GM23338 (cell line): ENCODE data around the gene CDH5. TPM values are rescaled to one million over a fixed set of nuclear protein-coding genes. Genes with fewer than 3 reads are reported as not detected.

Experiments
- ATAC-seq: fragments of 200-7000 bp; cut with Tn5 transposase; 3 replicates; pipeline ENCODE4 v1.9.1; 2020
- DNase-seq: peaks from one replicate; pipeline ENCODE4 v3.0.0-alpha.2; 2015; ENCODE audit warnings: low spot score
- H2AFZ ChIP-seq: fragments of 200-600 bp; sonication (generic); 2 replicates; pipeline ENCODE4 v1.8.0; 2016; ENCODE audit warnings: antibody characterized with exemption, mild to moderate bottlenecking, moderate library complexity
- H3F3A ChIP-seq: fragments of 200-600 bp; sonication (generic); replicated peaks from 2 replicates; pipeline ENCODE4 v1.8.0; 2017; ENCODE audit warnings: antibody characterized with exemption, mixed run types, low read depth
- H3K27ac ChIP-seq: fragments of 200-600 bp; sonication (generic); 2 replicates; pipeline ENCODE4 v1.6.1; 2016; ENCODE audit warnings: low read depth
- H3K27me3 ChIP-seq: fragments of 200-600 bp; sonication (generic); 2 replicates; pipeline ENCODE4 v1.8.0; 2016; ENCODE audit warnings: mild to moderate bottlenecking, mixed run types, moderate library complexity; ENCODE audit not compliant: insufficient read depth
- H3K36me3 ChIP-seq: fragments of 200-600 bp; sonication (generic); 2 replicates; pipeline ENCODE4 v1.8.0; 2016; ENCODE audit warnings: mild to moderate bottlenecking; ENCODE audit not compliant: insufficient read depth
- H3K4me1 ChIP-seq: fragments of 200-600 bp; sonication (generic); 2 replicates; pipeline ENCODE4 v1.8.0; 2016; ENCODE audit warnings: mild to moderate bottlenecking, moderate library complexity; ENCODE audit not compliant: insufficient read depth
- H3K4me2 ChIP-seq: fragments of 200-600 bp; sonication (generic); 2 replicates; pipeline ENCODE4 v1.7.1; 2017; ENCODE audit warnings: mixed run types
- H3K4me3 ChIP-seq: fragments of 200-600 bp; sonication (generic); 2 replicates; pipeline ENCODE4 v1.6.1; 2016; ENCODE audit warnings: mixed run types
- H3K79me2 ChIP-seq: fragments of 200-600 bp; sonication (generic); replicated peaks from 2 replicates; pipeline ENCODE4 v1.8.0; 2017; ENCODE audit warnings: mild to moderate bottlenecking; ENCODE audit not compliant: insufficient read depth
- H3K9me2 ChIP-seq: fragments of 200-600 bp; sonication (generic); 2 replicates; pipeline ENCODE4 v1.8.0; 2017; ENCODE audit not compliant: insufficient read depth
- H4K20me1 ChIP-seq: fragments of 200-600 bp; sonication (generic); replicated peaks from 2 replicates; pipeline ENCODE4 v1.8.0; 2017; ENCODE audit warnings: mild to moderate bottlenecking; ENCODE audit not compliant: insufficient read depth
- H3K27ac Mint-ChIP-seq: 2 replicates; pipeline ENCODE4 v1.8.0; 2020; ENCODE audit warnings: inconsistent platforms, mild to moderate bottlenecking, moderate library complexity, mixed read lengths
- H3K27me3 Mint-ChIP-seq: 3 replicates; pipeline ENCODE4 v1.8.0; 2022; ENCODE audit warnings: low read depth, mild to moderate bottlenecking, moderate library complexity, mixed read lengths, inconsistent platforms; ENCODE audit not compliant: insufficient read depth, poor library complexity
- H3K36me3 Mint-ChIP-seq: 3 replicates; pipeline ENCODE4 v1.8.0; 2021; ENCODE audit warnings: low read depth, mild to moderate bottlenecking, inconsistent platforms, moderate library complexity, mixed read lengths
- H3K4me1 Mint-ChIP-seq: 3 replicates; pipeline ENCODE4 v1.8.0; 2020; ENCODE audit warnings: mild to moderate bottlenecking, inconsistent platforms, mixed read lengths
- H3K4me3 Mint-ChIP-seq: 3 replicates; pipeline ENCODE4 v1.8.0; 2021; ENCODE audit warnings: moderate library complexity, mild to moderate bottlenecking, inconsistent platforms, mixed read lengths
- H3K9me3 Mint-ChIP-seq: 3 replicates; pipeline ENCODE4 v1.8.0; 2020; ENCODE audit warnings: moderate library complexity, mild to moderate bottlenecking, inconsistent platforms, mixed read lengths
- CREB1 ChIP-seq: fragments of 250-450 bp; sonication (Bioruptor Pico); IDR thresholded peaks from 2 replicates; pipeline ENCODE4 v1.5.0; 2020; ENCODE audit warnings: low read depth, mild to moderate bottlenecking, moderate library complexity
- EZH2phosphoT487 ChIP-seq: fragments of 200-600 bp; sonication (generic); IDR thresholded peaks from one replicate; pipeline ENCODE4 v1.8.1; 2018; ENCODE audit warnings: antibody characterized with exemption; ENCODE audit not compliant: unreplicated experiment
- JUNB ChIP-seq: IDR thresholded peaks from one replicate; pipeline ENCODE4 v1.6.1; 2016; ENCODE audit warnings: antibody characterized with exemption; ENCODE audit not compliant: unreplicated experiment
- NANOG ChIP-seq: IDR thresholded peaks from 2 replicates; pipeline ENCODE4 v1.6.1; 2016; ENCODE audit warnings: antibody characterized with exemption, borderline replicate concordance
- POLR2AphosphoS5 ChIP-seq: IDR thresholded peaks from 2 replicates; pipeline ENCODE4 v1.6.1; 2016; ENCODE audit warnings: antibody characterized with exemption, low read depth
- ZNF114 ChIP-seq: fragments of 250-450 bp; sonication (Bioruptor Pico); IDR thresholded peaks from 2 replicates; pipeline ENCODE4 v1.5.0; 2020; ENCODE audit warnings: mild to moderate bottlenecking, moderate library complexity
- ZNF331 ChIP-seq: fragments of 250-450 bp; sonication (Bioruptor Pico); IDR thresholded peaks from 2 replicates; pipeline ENCODE4 v1.5.0; 2020; ENCODE audit warnings: low read depth, mild to moderate bottlenecking, moderate library complexity
- polyA plus RNA-seq: library from polyadenylated mRNA; unstranded; fragments of >200 nt; fragmentation: Nextera tagmentation; extraction: Ambion mirVana; gene quantifications from 2 replicates; pipeline ENCODE4 v1.2.1, GENCODE V29; 2016
- total RNA-seq: library from RNA; depleted of rRNA; stranded (reverse); fragments of >200 nt; shearing (Covaris generic); gene quantifications from 2 replicates; pipeline ENCODE4 v1.2.3, GENCODE V29; 2014
- TF ChIP-seq, protein P1 (sequence below): IDR thresholded peaks from one replicate; pipeline ENCODE4 v1.6.1; 2018; ENCODE audit warnings: antibody characterized with exemption; ENCODE audit not compliant: unreplicated experiment
- TF ChIP-seq, protein P2 (sequence below), 2 experiments: fragments of 200-600 bp in 1 of 2; sonication (generic) in 1 of 2; conservative IDR thresholded peaks; 2 replicates each; pipeline versions ENCODE4 v1.5.1 to v1.6.1; 2016 to 2017; ENCODE audit warnings: antibody characterized with exemption in 2 of 2, low read depth in 2 of 2, mild to moderate bottlenecking in 2 of 2, moderate library complexity in 1 of 2
- TF ChIP-seq, protein P3 (sequence below): fragments of 250-450 bp; sonication (Bioruptor Pico); IDR thresholded peaks from 2 replicates; pipeline ENCODE4 v1.5.0; 2020; ENCODE audit warnings: mild to moderate bottlenecking, moderate library complexity
- TF ChIP-seq, protein P4 (sequence below): IDR thresholded peaks from 2 replicates; pipeline ENCODE4 v1.6.1; 2016; ENCODE audit warnings: antibody characterized with exemption

Gene CDH5
- total and polyA plus RNA-seq, 2 experiments from 2014 or later: 0.18 TPM; not detected in 1

DNA sequence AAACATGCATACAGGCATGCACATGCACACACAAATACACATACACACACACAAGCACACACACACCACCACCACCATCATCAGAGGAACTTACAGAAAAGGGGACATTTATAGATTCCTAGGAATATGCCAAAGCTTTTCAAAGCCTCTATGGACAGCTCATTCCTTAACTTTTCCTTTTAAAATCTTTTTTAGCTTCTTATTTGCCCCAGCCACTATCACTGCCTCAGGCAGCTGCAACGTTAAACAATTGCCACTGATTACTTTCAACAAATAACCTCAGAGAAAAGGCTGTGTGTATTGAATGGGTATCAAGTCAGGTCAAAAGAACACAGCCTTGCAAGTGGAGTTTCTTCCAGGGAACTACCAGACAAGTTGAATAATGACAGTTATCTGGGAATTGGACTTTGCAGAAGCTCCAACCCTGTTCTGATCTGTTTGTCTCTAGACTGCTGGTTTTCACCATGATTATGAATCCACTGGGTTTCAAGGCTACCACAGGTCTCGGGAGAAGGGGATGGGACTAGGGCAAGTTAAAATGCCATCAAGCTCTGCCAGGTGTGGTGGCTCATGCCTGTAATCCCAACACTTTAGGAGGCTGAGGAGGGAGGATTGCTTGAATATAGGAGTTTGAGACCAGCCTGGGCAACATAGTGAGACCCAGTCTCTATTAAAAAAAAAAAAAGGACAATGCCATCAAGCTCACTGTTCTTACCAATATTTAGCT, 38.7 kb downstream of the CDH5 start:
- no peak overlapping the region for H3K27ac Mint-ChIP-seq
- no peaks in the 10 kb centered on the region for H3K79me2 ChIP-seq
- no peak overlapping the region for H3K4me2 ChIP-seq
- peaks cover 22% of the 10 kb centered on the region for H3K4me1 Mint-ChIP-seq
- no peaks in the 10 kb centered on the region for H3K9me2 ChIP-seq
- H4K20me1 ChIP-seq: no peaks in the 10 kb centered on the region
- H3K4me1 ChIP-seq: 0 out of 2 replicates have a peak, but pooled peaks cover 4% of the 10 kb centered on the region
- H3K27ac ChIP-seq: no peak overlapping the region
- H3K36me3 Mint-ChIP-seq: no peaks in the 10 kb centered on the region
- TF ChIP-seq, protein P1, sequence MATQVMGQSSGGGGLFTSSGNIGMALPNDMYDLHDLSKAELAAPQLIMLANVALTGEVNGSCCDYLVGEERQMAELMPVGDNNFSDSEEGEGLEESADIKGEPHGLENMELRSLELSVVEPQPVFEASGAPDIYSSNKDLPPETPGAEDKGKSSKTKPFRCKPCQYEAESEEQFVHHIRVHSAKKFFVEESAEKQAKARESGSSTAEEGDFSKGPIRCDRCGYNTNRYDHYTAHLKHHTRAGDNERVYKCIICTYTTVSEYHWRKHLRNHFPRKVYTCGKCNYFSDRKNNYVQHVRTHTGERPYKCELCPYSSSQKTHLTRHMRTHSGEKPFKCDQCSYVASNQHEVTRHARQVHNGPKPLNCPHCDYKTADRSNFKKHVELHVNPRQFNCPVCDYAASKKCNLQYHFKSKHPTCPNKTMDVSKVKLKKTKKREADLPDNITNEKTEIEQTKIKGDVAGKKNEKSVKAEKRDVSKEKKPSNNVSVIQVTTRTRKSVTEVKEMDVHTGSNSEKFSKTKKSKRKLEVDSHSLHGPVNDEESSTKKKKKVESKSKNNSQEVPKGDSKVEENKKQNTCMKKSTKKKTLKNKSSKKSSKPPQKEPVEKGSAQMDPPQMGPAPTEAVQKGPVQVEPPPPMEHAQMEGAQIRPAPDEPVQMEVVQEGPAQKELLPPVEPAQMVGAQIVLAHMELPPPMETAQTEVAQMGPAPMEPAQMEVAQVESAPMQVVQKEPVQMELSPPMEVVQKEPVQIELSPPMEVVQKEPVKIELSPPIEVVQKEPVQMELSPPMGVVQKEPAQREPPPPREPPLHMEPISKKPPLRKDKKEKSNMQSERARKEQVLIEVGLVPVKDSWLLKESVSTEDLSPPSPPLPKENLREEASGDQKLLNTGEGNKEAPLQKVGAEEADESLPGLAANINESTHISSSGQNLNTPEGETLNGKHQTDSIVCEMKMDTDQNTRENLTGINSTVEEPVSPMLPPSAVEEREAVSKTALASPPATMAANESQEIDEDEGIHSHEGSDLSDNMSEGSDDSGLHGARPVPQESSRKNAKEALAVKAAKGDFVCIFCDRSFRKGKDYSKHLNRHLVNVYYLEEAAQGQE: no peak
- TF ChIP-seq, protein P2, sequence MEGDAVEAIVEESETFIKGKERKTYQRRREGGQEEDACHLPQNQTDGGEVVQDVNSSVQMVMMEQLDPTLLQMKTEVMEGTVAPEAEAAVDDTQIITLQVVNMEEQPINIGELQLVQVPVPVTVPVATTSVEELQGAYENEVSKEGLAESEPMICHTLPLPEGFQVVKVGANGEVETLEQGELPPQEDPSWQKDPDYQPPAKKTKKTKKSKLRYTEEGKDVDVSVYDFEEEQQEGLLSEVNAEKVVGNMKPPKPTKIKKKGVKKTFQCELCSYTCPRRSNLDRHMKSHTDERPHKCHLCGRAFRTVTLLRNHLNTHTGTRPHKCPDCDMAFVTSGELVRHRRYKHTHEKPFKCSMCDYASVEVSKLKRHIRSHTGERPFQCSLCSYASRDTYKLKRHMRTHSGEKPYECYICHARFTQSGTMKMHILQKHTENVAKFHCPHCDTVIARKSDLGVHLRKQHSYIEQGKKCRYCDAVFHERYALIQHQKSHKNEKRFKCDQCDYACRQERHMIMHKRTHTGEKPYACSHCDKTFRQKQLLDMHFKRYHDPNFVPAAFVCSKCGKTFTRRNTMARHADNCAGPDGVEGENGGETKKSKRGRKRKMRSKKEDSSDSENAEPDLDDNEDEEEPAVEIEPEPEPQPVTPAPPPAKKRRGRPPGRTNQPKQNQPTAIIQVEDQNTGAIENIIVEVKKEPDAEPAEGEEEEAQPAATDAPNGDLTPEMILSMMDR (conservative IDR thresholded peaks at IDR 0.05; ENCODE audit: low read depth in 2 of 2): no peak
- no peak for TF ChIP-seq EZH2phosphoT487
- no peak for TF ChIP-seq JUNB
- no peak for TF ChIP-seq ZNF331 (CRISPR knock-in tag)
- TF ChIP-seq, protein P3, sequence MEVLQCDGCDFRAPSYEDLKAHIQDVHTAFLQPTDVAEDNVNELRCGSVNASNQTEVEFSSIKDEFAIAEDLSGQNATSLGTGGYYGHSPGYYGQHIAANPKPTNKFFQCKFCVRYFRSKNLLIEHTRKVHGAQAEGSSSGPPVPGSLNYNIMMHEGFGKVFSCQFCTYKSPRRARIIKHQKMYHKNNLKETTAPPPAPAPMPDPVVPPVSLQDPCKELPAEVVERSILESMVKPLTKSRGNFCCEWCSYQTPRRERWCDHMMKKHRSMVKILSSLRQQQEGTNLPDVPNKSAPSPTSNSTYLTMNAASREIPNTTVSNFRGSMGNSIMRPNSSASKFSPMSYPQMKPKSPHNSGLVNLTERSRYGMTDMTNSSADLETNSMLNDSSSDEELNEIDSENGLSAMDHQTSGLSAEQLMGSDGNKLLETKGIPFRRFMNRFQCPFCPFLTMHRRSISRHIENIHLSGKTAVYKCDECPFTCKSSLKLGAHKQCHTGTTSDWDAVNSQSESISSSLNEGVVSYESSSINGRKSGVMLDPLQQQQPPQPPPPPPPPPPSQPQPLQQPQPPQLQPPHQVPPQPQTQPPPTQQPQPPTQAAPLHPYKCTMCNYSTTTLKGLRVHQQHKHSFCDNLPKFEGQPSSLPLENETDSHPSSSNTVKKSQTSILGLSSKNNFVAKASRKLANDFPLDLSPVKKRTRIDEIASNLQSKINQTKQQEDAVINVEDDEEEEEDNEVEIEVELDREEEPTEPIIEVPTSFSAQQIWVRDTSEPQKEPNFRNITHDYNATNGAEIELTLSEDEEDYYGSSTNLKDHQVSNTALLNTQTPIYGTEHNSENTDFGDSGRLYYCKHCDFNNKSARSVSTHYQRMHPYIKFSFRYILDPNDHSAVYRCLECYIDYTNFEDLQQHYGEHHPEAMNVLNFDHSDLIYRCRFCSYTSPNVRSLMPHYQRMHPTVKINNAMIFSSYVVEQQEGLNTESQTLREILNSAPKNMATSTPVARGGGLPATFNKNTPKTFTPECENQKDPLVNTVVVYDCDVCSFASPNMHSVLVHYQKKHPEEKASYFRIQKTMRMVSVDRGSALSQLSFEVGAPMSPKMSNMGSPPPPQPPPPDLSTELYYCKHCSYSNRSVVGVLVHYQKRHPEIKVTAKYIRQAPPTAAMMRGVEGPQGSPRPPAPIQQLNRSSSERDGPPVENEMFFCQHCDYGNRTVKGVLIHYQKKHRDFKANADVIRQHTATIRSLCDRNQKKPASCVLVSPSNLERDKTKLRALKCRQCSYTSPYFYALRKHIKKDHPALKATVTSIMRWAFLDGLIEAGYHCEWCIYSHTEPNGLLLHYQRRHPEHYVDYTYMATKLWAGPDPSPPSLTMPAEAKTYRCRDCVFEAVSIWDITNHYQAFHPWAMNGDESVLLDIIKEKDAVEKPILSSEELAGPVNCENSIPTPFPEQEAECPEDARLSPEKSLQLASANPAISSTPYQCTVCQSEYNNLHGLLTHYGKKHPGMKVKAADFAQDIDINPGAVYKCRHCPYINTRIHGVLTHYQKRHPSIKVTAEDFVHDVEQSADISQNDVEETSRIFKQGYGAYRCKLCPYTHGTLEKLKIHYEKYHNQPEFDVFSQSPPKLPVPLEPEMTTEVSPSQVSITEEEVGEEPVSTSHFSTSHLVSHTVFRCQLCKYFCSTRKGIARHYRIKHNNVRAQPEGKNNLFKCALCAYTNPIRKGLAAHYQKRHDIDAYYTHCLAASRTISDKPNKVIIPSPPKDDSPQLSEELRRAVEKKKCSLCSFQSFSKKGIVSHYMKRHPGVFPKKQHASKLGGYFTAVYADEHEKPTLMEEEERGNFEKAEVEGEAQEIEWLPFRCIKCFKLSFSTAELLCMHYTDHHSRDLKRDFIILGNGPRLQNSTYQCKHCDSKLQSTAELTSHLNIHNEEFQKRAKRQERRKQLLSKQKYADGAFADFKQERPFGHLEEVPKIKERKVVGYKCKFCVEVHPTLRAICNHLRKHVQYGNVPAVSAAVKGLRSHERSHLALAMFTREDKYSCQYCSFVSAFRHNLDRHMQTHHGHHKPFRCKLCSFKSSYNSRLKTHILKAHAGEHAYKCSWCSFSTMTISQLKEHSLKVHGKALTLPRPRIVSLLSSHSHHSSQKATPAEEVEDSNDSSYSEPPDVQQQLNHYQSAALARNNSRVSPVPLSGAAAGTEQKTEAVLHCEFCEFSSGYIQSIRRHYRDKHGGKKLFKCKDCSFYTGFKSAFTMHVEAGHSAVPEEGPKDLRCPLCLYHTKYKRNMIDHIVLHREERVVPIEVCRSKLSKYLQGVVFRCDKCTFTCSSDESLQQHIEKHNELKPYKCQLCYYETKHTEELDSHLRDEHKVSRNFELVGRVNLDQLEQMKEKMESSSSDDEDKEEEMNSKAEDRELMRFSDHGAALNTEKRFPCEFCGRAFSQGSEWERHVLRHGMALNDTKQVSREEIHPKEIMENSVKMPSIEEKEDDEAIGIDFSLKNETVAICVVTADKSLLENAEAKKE (CRISPR knock-in tag): no peak
- no peak for TF ChIP-seq NANOG
- no peak for TF ChIP-seq CREB1
- TF ChIP-seq POLR2AphosphoS5: no peak
- TF ChIP-seq, protein P4, sequence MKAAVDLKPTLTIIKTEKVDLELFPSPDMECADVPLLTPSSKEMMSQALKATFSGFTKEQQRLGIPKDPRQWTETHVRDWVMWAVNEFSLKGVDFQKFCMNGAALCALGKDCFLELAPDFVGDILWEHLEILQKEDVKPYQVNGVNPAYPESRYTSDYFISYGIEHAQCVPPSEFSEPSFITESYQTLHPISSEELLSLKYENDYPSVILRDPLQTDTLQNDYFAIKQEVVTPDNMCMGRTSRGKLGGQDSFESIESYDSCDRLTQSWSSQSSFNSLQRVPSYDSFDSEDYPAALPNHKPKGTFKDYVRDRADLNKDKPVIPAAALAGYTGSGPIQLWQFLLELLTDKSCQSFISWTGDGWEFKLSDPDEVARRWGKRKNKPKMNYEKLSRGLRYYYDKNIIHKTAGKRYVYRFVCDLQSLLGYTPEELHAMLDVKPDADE: no peak
- no peak for TF ChIP-seq ZNF114 (CRISPR knock-in tag)
- no peak overlapping the region for H3K4me3 ChIP-seq
- DNase-seq (no peak), ATAC-seq (no peak)
- H3F3A ChIP-seq: no peaks in the 10 kb centered on the region
- peaks cover 16% of the 10 kb centered on the region for H3K27me3 Mint-ChIP-seq
- H2AFZ ChIP-seq: no peak overlapping the region
- H3K4me3 Mint-ChIP-seq: no peak overlapping the region
- H3K36me3 ChIP-seq: no peaks in the 10 kb centered on the region
- H3K27me3 ChIP-seq: peaks cover 10% of the 10 kb centered on the region; the same call in 1 of the 2 replicates
- H3K9me3 Mint-ChIP-seq: peaks cover 13% of the 10 kb centered on the region
